ENCODE data around the gene TARBP1. TPM values are rescaled to one million over a fixed set of nuclear protein-coding genes. Genes with fewer than 3 reads are reported as not detected.

The TARBP1 gene
- total RNA-seq, 1 donor from 2014 or later: 24.6 TPM

DNA sequence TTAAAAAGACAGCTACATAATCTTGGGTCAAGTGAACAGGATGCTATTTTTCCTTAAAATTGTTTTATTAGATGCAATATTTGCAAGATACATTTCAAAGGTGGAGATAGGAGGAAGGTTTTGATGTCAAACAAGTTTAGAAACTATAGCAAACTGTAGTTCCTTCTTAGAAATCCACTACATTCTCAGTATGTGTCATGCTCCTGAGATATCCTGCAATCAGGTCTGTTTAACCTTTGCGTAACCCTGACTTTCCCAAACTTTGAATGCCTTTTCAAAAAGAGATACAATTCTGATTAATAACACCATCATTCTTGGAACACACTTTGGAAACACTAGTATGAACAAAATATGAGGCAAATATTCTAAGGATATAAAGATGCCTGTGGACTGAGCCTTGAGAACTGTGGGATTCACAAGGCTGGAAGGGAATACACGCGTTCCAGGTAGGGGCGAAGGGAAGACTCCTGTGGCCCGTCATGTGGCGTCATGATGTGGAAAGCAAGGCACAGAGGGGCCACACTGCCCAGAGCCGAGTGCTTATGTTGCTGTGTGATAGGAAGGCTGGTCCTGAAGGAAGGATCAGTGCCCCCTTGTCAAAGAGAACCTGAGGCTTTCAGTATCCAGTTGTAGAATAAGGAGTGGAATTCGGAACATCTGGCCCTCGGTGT, 19.6 kb upstream of the TARBP1 start:
- no peaks in the 10 kb centered on the region for H3K27me3 ChIP-seq (ENCODE audit: low read depth)
- peak; percentile 26 to 31 for ATAC-seq

DNA sequence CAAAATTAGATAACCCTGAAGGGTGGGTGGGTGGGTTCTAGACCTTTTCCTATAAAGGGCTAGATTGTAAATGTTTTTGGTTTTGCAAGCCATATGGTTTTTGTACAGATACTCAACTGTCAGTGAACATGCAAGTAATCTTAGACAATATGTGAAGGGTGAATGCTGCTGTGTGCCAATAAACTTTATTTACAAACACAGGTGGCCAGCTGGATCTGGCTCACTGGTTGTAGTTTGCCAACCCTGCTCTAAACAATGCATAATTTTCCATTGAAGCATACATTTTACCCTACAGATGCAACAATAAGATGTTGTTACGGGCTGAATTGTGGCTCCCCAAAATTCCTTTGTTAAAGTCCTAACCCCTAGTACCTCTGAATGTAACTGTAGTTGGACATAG, 18.6 kb upstream of the TARBP1 start:
- TF ChIP-seq, protein P1, sequence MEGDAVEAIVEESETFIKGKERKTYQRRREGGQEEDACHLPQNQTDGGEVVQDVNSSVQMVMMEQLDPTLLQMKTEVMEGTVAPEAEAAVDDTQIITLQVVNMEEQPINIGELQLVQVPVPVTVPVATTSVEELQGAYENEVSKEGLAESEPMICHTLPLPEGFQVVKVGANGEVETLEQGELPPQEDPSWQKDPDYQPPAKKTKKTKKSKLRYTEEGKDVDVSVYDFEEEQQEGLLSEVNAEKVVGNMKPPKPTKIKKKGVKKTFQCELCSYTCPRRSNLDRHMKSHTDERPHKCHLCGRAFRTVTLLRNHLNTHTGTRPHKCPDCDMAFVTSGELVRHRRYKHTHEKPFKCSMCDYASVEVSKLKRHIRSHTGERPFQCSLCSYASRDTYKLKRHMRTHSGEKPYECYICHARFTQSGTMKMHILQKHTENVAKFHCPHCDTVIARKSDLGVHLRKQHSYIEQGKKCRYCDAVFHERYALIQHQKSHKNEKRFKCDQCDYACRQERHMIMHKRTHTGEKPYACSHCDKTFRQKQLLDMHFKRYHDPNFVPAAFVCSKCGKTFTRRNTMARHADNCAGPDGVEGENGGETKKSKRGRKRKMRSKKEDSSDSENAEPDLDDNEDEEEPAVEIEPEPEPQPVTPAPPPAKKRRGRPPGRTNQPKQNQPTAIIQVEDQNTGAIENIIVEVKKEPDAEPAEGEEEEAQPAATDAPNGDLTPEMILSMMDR (IDR thresholded peaks at IDR 0.05): no peak
- Histone ChIP-seq H3K4me3 (no peak overlapping the region), H3K36me3 (no peaks in the 10 kb centered on the region), H3K27ac (no peak overlapping the region), H3K9me3 (no peaks in the 10 kb centered on the region), H3K27me3 (ENCODE audit: low read depth) (no peaks in the 10 kb centered on the region), H3K4me1 (peaks cover 27% of the 10 kb centered on the region)
- DNase-seq: no peak
- intact Hi-C loops (cut with DNase I): loop anchor here (5.0 to 10.0 kb wide), 3 partner anchors 107 to 585 kb away; no protein-coding TSS in a partner anchor
- ATAC-seq: no peak

More for the DNA sequence above, 19.6 kb upstream of the TARBP1 start:
- intact Hi-C loops (cut with DNase I): loop anchor here (5.0 to 10.0 kb wide), 3 partner anchors 106 to 584 kb away; no protein-coding TSS in a partner anchor
- Histone ChIP-seq H3K27ac (peak overlapping the region; percentile 82), H3K4me3 (no peak overlapping the region), H3K9me3 (no peaks in the 10 kb centered on the region), H3K4me1 (peaks cover 32% of the 10 kb centered on the region), H3K36me3 (no peaks in the 10 kb centered on the region)
- DNase-seq: no peak
- TF ChIP-seq, protein P1 (IDR thresholded peaks at IDR 0.05): no peak

DNA sequence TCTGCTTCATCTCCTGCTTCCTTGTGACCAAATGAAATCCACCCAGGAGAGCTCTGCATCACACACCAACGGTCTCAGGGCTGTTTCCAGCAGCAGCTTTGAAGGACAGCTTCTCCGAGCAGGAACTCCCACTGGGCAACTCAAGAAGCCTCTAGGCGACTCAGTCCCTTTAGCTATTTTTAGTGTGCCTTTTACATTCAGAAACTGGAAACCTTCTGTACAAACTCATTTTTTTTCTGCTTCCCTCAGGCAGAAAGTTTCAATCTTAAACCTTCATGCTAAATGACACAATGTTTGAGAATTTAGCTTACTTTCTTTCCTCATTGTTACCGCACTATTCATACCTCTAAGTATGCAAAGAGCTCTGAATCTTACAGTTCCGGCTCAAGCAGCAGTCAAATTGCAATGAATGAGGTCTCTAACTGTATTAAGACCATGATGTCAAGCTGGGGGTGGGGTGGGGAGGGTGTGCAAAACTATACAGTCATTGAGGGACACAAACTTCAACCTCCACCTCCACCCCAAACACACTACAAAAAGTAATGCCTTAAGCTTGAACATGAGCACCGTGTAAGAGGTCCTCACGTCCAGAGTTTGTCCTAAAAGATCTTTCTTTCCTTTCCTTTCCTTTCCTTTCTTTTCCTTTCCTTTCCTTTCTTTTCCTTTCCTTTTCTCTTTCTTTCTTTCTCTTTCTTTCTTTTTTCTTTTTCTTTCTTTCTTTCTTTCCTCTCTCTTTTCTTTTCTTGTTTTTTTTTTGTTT, 16.4 kb upstream of the TARBP1 start:
- ATAC-seq (peak in 1 of 2 donors; percentile 35), DNase-seq (no peak)
- Histone ChIP-seq H3K4me1 (peaks cover 19% of the 10 kb centered on the region), H3K27ac (peak overlapping the region; percentile 39), H3K4me3 (no peak overlapping the region), H3K9me3 (no peaks in the 10 kb centered on the region), H3K36me3 (no peaks in the 10 kb centered on the region), H3K27me3 (ENCODE audit: low read depth) (no peaks in the 10 kb centered on the region)
- intact Hi-C loops (cut with DNase I): loop anchor here (5.0 to 10.0 kb wide), 3 partner anchors 109 to 587 kb away; no protein-coding TSS in a partner anchor
- TF ChIP-seq, protein P1 (IDR thresholded peaks at IDR 0.05): no peak

DNA sequence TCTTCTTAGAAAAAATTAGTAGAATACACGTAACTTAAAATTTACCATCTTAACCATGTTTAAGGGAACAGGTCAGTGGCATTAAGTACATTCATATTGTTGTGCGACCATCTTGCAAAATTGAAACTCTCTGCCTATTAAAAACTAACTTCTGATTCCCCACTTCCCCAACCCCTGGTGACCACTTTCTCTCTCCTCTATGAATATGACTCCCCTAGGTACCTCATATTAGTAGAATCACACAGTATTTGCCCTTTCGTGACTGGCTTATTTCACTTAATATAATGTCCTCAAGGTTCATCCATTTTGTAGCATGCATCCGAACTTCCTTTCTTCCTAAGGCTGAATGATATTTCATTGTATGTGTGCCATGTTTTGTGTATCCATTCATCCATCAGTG, 15.1 kb upstream of the TARBP1 start:
- ATAC-seq (no peak), DNase-seq (no peak)
- Histone ChIP-seq H3K4me1 (peaks cover 14% of the 10 kb centered on the region), H3K27me3 (ENCODE audit: low read depth) (no peaks in the 10 kb centered on the region), H3K27ac (no peak overlapping the region), H3K36me3 (no peaks in the 10 kb centered on the region), H3K9me3 (no peaks in the 10 kb centered on the region), H3K4me3 (no peak overlapping the region)
- intact Hi-C loops (cut with DNase I): loop anchor here (10.0 kb wide), 1 partner anchor 111 kb away; no protein-coding TSS in a partner anchor
- TF ChIP-seq, protein P1 (IDR thresholded peaks at IDR 0.05): no peak

DNA sequence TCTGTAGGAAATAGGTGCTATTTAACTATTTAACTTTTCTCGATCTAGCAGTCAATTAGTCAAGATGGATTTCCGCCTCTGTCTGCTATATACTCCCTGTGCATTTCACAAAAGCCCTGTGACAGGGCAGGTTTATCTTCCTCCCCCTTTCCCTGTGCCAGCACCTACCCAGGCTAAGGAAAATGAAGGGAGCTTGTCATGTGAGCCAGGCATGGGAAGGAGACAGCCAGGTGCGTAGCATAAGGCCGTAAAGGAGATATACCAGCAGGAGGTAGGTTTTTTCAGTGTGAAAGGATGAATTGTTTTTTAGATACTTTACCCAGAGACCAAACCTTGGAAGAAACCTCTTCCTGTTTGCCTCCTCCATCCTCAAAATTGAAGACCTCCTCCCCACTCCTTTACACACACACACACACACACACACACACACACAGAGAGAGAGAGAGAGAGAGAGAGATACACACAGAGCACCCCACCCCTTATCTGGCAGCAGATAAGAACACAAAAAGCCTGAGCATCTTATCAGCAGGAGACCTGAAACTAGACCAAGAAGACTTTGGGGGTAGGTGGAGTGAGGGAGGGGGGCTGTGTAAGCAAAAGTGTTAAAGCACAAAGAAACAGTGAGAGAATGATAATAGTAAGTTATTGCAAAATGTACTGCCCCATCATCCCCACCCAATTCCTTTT, 12.0 kb upstream of the TARBP1 start:
- no peak for DNase-seq
- H3K27ac ChIP-seq: no peak overlapping the region
- TF ChIP-seq, protein P1 (IDR thresholded peaks at IDR 0.05): no peak
- no peaks in the 10 kb centered on the region for H3K9me3 ChIP-seq
- H3K27me3 ChIP-seq (ENCODE audit: low read depth): no peaks in the 10 kb centered on the region
- no peaks in the 10 kb centered on the region for H3K36me3 ChIP-seq
- intact Hi-C loops (cut with DNase I): loop anchor here (10.0 kb wide), 1 partner anchor 114 kb away; no protein-coding TSS in a partner anchor
- no peak for ATAC-seq
- H3K4me3 ChIP-seq: no peak overlapping the region
- H3K4me1 ChIP-seq: peaks cover 22% of the 10 kb centered on the region

All from lower lobe of right lung (tissue), 2 donors.